Activated naive CD4-positive, alpha-beta T cell (primary cell): ENCODE results near the gene CCDC69.
A peak's percentile ranks its signal among the peaks of the same experiment; 100 is the strongest.
"Not testable (repeated sequence)": the region's sequence is repeated elsewhere in the genome, so short reads cannot be mapped to it uniquely, and the experiment has no call there.

Experiments
- DNase-seq, 4 experiments: peaks; one replicate each; lab custom pipeline; 2025; lab: John Stamatoyannopoulos, UW

Gene CCDC69

GRCh38 chr5:151245680-151246219, 21.9 kb upstream of the CCDC69 start:
- no peak for DNase-seq

- no peak for DNase-seq
These were observed 20.3 kb upstream of the CCDC69 start for GRCh38 chr5:151244206-151244605.

GRCh38 chr5:151243564-151243963, 19.7 kb upstream of the CCDC69 start:
- no peak for DNase-seq

GRCh38 chr5:151243127-151243526, 19.2 kb upstream of the CCDC69 start:
- DNase-seq: no peak

- DNase-seq: no peak
These were observed 17.2 kb upstream of the CCDC69 start for GRCh38 chr5:151240924-151241635.

GRCh38 chr5:151240268-151240835, 16.5 kb upstream of the CCDC69 start:
- not testable (repeated sequence) for DNase-seq

GRCh38 chr5:151239237-151239861, 15.5 kb upstream of the CCDC69 start:
- peak in 2 of 4 experiments; percentile 43 to 45 for DNase-seq

GRCh38 chr5:151238303-151238741, 14.4 kb upstream of the CCDC69 start:
- no peak for DNase-seq

- no peak for DNase-seq
These were observed 13.8 kb upstream of the CCDC69 start for GRCh38 chr5:151237685-151238084.

- no peak for DNase-seq
These were observed 13.0 kb upstream of the CCDC69 start for GRCh38 chr5:151236888-151237287.

GRCh38 chr5:151235239-151235571, 11.3 kb upstream of the CCDC69 start:
- not testable (repeated sequence) for DNase-seq

- DNase-seq: peak in 1 of 4 experiments; percentile 30
These were observed 10.8 kb upstream of the CCDC69 start for GRCh38 chr5:151234476-151235238.

GRCh38 chr5:151233616-151234085, 9.8 kb upstream of the CCDC69 start:
- no peak for DNase-seq

- DNase-seq: no peak
These were observed 7.5 kb upstream of the CCDC69 start for GRCh38 chr5:151231359-151231758.

GRCh38 chr5:151230048-151230680, 6.3 kb upstream of the CCDC69 start:
- DNase-seq: no peak

GRCh38 chr5:151228986-151229385, 5.1 kb upstream of the CCDC69 start:
- no peak for DNase-seq

- no peak for DNase-seq
These were observed 4.1 kb upstream of the CCDC69 start for GRCh38 chr5:151227918-151228447.

- no peak for DNase-seq
These were observed 1.6 kb upstream of the CCDC69 start for GRCh38 chr5:151225475-151225874.

- DNase-seq: no peak
These were observed 1.2 kb upstream of the CCDC69 start for GRCh38 chr5:151225071-151225470.

GRCh38 chr5:151224372-151224771, 480 bp upstream of the CCDC69 start:
- no peak for DNase-seq

- peak in 1 of 4 experiments; percentile 24 for DNase-seq
These were observed 974 bp downstream of the CCDC69 start for GRCh38 chr5:151222790-151223446.
